PFSK-1 (cell line): Measurements from ENCODE around the gene ARHGAP6.
A peak's percentile ranks its signal among the peaks of the same experiment; 100 is the strongest.

ENCODE experiments used
- FOXP2 ChIP-seq: optimal IDR thresholded peaks from 2 replicates; pipeline ENCODE3; 2011; ENCODE audit warnings: borderline replicate concordance, control low read depth, inconsistent platforms; ENCODE audit not compliant: insufficient read depth; ENCODE audit errors: extremely low read length, extremely low read depth
- POLR2AphosphoS5 ChIP-seq: IDR thresholded peaks from 2 replicates; pipeline ENCODE4 v1.6.1; 2012; ENCODE audit warnings: low read depth, mild to moderate bottlenecking, control low read depth, low read length, moderate library complexity
- REST ChIP-seq, 2 experiments: IDR thresholded peaks; 2 replicates each; pipeline versions ENCODE4 v1.6.1 to v1.8.0; 2011 to 2012; ENCODE audit warnings: low read depth in 2 of 2, low read length in 2 of 2, control low read depth in 1 of 2, inconsistent platforms in 1 of 2, mild to moderate bottlenecking in 1 of 2, moderate library complexity in 1 of 2; ENCODE audit not compliant: insufficient read depth in 1 of 2
- SIN3A ChIP-seq: IDR thresholded peaks from 2 replicates; pipeline ENCODE4 v1.6.1; 2012; ENCODE audit warnings: mild to moderate bottlenecking, low read length, moderate library complexity, borderline replicate concordance; ENCODE audit not compliant: insufficient read depth
- TAF1 ChIP-seq: IDR thresholded peaks from 2 replicates; pipeline ENCODE4 v1.6.1; 2012; ENCODE audit warnings: low read length, control low read depth, borderline replicate concordance; ENCODE audit not compliant: insufficient read depth

The ARHGAP6 gene

GRCh38 chrX:11461201-11462001 is 204.3 kb downstream of the ARHGAP6 start:
- peak in 1 of 2 experiments; percentile 62; a peak in 1 of 4 replicates for TF ChIP-seq REST (IDR thresholded peaks at IDR 0.05; ENCODE audit: insufficient read depth in 1 of 2, low read depth in 2 of 2, low read length in 2 of 2)
- no peak for TF ChIP-seq SIN3A

GRCh38 chrX:11460347-11460746 is 205.4 kb downstream of the ARHGAP6 start:
- no peak for TF ChIP-seq FOXP2
- TF ChIP-seq POLR2AphosphoS5: no peak
- no peak for TF ChIP-seq TAF1
- no peak for TF ChIP-seq SIN3A
- no peak for TF ChIP-seq REST (IDR thresholded peaks at IDR 0.05; ENCODE audit: insufficient read depth in 1 of 2, low read depth in 2 of 2, low read length in 2 of 2)

- TF ChIP-seq FOXP2 (no peak), POLR2AphosphoS5 (no peak), TAF1 (no peak), REST (IDR thresholded peaks at IDR 0.05; ENCODE audit: insufficient read depth in 1 of 2, low read depth in 2 of 2, low read length in 2 of 2) (no peak), SIN3A (no peak)
Observed at GRCh38 chrX:11458170-11458569, 207.6 kb downstream of the ARHGAP6 start.

GRCh38 chrX:11451151-11451550 is 214.6 kb downstream of the ARHGAP6 start:
- TF ChIP-seq FOXP2 (no peak), TAF1 (no peak), REST (IDR thresholded peaks at IDR 0.05; ENCODE audit: insufficient read depth in 1 of 2, low read depth in 2 of 2, low read length in 2 of 2) (no peak), SIN3A (no peak), POLR2AphosphoS5 (no peak)

GRCh38 chrX:11450354-11450753 is 215.4 kb downstream of the ARHGAP6 start:
- TF ChIP-seq SIN3A (no peak), TAF1 (no peak)
